HepG2 (cell line): ENCODE data around the gene GPR61. TPM values are rescaled to one million over a fixed set of nuclear protein-coding genes. Genes with fewer than 3 reads are reported as not detected.

Experiments used
- BCL6 ChIP-seq: IDR thresholded peaks from 2 replicates; pipeline ENCODE4 v1.6.1; 2016; ENCODE audit warnings: missing genetic modification reagents, missing compliant biosample characterization
- CBX5 ChIP-seq: sonication (generic); formaldehyde crosslinking; IDR thresholded peaks from 2 replicates; pipeline ENCODE4 v1.4.0; 2020; ENCODE audit warnings: missing genetic modification reagents, borderline replicate concordance
- CENPT ChIP-seq: sonication (generic); formaldehyde crosslinking; IDR thresholded peaks from 2 replicates; pipeline ENCODE4 v1.8.0; 2022; ENCODE audit warnings: low read depth, mild to moderate bottlenecking, moderate library complexity, missing genetic modification reagents
- CHCHD3 ChIP-seq: sonication (generic); formaldehyde crosslinking; IDR thresholded peaks from 2 replicates; pipeline ENCODE4 v1.8.0; 2022; ENCODE audit warnings: mild to moderate bottlenecking, missing genetic modification reagents, moderate library complexity
- ELF4 ChIP-seq: sonication (generic); formaldehyde crosslinking; IDR thresholded peaks from 2 replicates; pipeline ENCODE4 v1.5.0; 2020; ENCODE audit warnings: missing genetic modification reagents, mild to moderate bottlenecking, moderate library complexity, borderline replicate concordance
- FOXA1 ChIP-seq, 2 experiments: fragments of 450-650 bp in 1 of 2; sonication (generic) in 1 of 2; formaldehyde crosslinking in 1 of 2; IDR thresholded peaks; 2 replicates each; pipeline versions ENCODE4 v1.4.0 to v1.6.1; 2016 to 2020; ENCODE audit warnings: missing genetic modification reagents in 1 of 2
- HOXA9 ChIP-seq: sonication (generic); formaldehyde crosslinking; IDR thresholded peaks from 2 replicates; pipeline ENCODE4 v1.8.1; 2022; ENCODE audit warnings: missing genetic modification reagents, mild to moderate bottlenecking, moderate library complexity, borderline replicate concordance
- MTF2 ChIP-seq: sonication (generic); formaldehyde crosslinking; IDR thresholded peaks from 2 replicates; pipeline ENCODE4 v1.5.0; 2020; ENCODE audit warnings: missing genetic modification reagents, borderline replicate concordance
- NCOA2 ChIP-seq: sonication (generic); formaldehyde crosslinking; IDR thresholded peaks from 2 replicates; pipeline ENCODE4 v1.8.0; 2022; ENCODE audit warnings: inconsistent platforms
- NR2F2 ChIP-seq: IDR thresholded peaks from 2 replicates; pipeline ENCODE4 v1.6.1; 2012; ENCODE audit warnings: low read depth, inconsistent platforms, borderline replicate concordance
- PAF1 ChIP-seq: IDR thresholded peaks from 2 replicates; pipeline ENCODE4 v1.6.1; 2016; ENCODE audit warnings: missing genetic modification reagents, missing compliant biosample characterization
- RBM22 ChIP-seq: fragments of 200-400 bp; formaldehyde crosslinking; optimal IDR thresholded peaks from 2 replicates; pipeline ENCODE3; 2017; ENCODE audit warnings: mild to moderate bottlenecking, low read length, moderate library complexity
- RFXAP ChIP-seq: sonication (generic); formaldehyde crosslinking; IDR thresholded peaks from 2 replicates; pipeline ENCODE4 v1.4.0; 2020; ENCODE audit warnings: missing genetic modification reagents, borderline replicate concordance
- SNAI1 ChIP-seq: sonication (generic); formaldehyde crosslinking; IDR thresholded peaks from 2 replicates; pipeline ENCODE4 v1.5.0; 2020; ENCODE audit warnings: mild to moderate bottlenecking, missing genetic modification reagents, borderline replicate concordance
- ZEB1 ChIP-seq: IDR thresholded peaks from 2 replicates; pipeline ENCODE4 v1.6.1; 2012; ENCODE audit warnings: mild to moderate bottlenecking, low read depth, inconsistent platforms; ENCODE audit not compliant: insufficient replicate concordance
- ZFP36L2 ChIP-seq: sonication (generic); formaldehyde crosslinking; IDR thresholded peaks from 2 replicates; pipeline ENCODE4 v1.4.0; 2020; ENCODE audit warnings: missing genetic modification reagents
- ZMYM4 ChIP-seq: sonication (generic); formaldehyde crosslinking; IDR thresholded peaks from 2 replicates; pipeline ENCODE4 v1.8.1; 2023; ENCODE audit warnings: mild to moderate bottlenecking, missing genetic modification reagents
- ZNF230 ChIP-seq: sonication (generic); formaldehyde crosslinking; IDR thresholded peaks from 2 replicates; pipeline ENCODE4 v1.4.0; 2020; ENCODE audit warnings: mild to moderate bottlenecking, missing genetic modification reagents
- ZNF232 ChIP-seq: sonication (generic); formaldehyde crosslinking; IDR thresholded peaks from 2 replicates; pipeline ENCODE4 v1.4.0; 2020; ENCODE audit warnings: missing genetic modification reagents, borderline replicate concordance
- ZNF772 ChIP-seq: sonication (generic); formaldehyde crosslinking; IDR thresholded peaks from 2 replicates; pipeline ENCODE4 v1.5.0; 2020; ENCODE audit warnings: mild to moderate bottlenecking, missing genetic modification reagents
- polyA plus RNA-seq, 8 experiments: library from polyadenylated mRNA; depleted of rRNA in 3 of 8; stranded (reverse) in 7 of 8; unstranded in 1 of 8; fragments of >200 nt; fragmentation: Illumina TruSeq in 4 of 8; extraction: Trizol in 4 of 8; gene quantifications; 2 replicates each; pipeline versions ENCODE4 v1.2.1 to v1.2.3, GENCODE V29; 2011 to 2016; ENCODE audit warnings: low read depth in 4 of 8, missing spikeins in 1 of 8, mixed read lengths in 1 of 8; ENCODE audit not compliant: insufficient read depth in 1 of 8
- total RNA-seq, 5 experiments: library from RNA; depleted of rRNA; stranded (reverse); fragments of >200 nt; fragmentation: Illumina TruSeq; extraction: Trizol; gene quantifications; 2 replicates each; pipeline ENCODE4 v1.2.3, GENCODE V29; 2016; ENCODE audit warnings: low read depth in 1 of 5
- TF ChIP-seq, protein P1 (sequence below): IDR thresholded peaks from 2 replicates; pipeline ENCODE4 v1.6.1; 2016; ENCODE audit warnings: low read depth, missing genetic modification reagents, missing compliant biosample characterization
- TF ChIP-seq, protein P2 (sequence below): sonication (generic); formaldehyde crosslinking; IDR thresholded peaks from 2 replicates; pipeline ENCODE4 v1.5.1; 2020; ENCODE audit warnings: missing genetic modification reagents, mild to moderate bottlenecking, borderline replicate concordance
- TF ChIP-seq, protein P3 (sequence below): sonication (generic); formaldehyde crosslinking; IDR thresholded peaks from 2 replicates; pipeline ENCODE4 v1.4.0; 2020; ENCODE audit warnings: mild to moderate bottlenecking, missing genetic modification reagents

The GPR61 gene
- total and polyA plus RNA-seq, 2 of the 13 experiments (the other 11 are each of a cell fraction or from before 2014, with no cell fraction given), result not detected

DNA sequence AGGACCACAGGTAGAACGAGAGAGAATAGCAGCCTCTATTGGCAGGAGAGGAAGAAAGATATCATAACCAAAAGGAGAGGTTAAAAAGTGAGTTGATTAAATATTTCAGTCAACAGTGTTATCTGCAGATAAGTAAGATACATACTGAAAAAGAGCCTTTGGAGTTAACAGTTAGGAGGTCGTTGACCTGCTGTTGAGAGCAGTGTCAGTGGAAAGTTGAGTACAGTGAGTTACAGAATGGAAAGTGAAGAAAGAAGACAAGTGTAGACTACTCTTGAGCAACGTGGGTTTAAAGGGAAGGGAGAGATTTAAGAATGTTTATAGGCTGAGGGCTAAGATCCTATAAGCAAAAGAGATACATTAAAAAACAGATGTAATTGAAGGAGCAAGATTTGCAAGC lies 49.5 kb downstream of the GPR61 start (continued):
- no peak for TF ChIP-seq ELF4 (CRISPR knock-in tag)
- no peak for TF ChIP-seq SNAI1
- TF ChIP-seq, protein P1, sequence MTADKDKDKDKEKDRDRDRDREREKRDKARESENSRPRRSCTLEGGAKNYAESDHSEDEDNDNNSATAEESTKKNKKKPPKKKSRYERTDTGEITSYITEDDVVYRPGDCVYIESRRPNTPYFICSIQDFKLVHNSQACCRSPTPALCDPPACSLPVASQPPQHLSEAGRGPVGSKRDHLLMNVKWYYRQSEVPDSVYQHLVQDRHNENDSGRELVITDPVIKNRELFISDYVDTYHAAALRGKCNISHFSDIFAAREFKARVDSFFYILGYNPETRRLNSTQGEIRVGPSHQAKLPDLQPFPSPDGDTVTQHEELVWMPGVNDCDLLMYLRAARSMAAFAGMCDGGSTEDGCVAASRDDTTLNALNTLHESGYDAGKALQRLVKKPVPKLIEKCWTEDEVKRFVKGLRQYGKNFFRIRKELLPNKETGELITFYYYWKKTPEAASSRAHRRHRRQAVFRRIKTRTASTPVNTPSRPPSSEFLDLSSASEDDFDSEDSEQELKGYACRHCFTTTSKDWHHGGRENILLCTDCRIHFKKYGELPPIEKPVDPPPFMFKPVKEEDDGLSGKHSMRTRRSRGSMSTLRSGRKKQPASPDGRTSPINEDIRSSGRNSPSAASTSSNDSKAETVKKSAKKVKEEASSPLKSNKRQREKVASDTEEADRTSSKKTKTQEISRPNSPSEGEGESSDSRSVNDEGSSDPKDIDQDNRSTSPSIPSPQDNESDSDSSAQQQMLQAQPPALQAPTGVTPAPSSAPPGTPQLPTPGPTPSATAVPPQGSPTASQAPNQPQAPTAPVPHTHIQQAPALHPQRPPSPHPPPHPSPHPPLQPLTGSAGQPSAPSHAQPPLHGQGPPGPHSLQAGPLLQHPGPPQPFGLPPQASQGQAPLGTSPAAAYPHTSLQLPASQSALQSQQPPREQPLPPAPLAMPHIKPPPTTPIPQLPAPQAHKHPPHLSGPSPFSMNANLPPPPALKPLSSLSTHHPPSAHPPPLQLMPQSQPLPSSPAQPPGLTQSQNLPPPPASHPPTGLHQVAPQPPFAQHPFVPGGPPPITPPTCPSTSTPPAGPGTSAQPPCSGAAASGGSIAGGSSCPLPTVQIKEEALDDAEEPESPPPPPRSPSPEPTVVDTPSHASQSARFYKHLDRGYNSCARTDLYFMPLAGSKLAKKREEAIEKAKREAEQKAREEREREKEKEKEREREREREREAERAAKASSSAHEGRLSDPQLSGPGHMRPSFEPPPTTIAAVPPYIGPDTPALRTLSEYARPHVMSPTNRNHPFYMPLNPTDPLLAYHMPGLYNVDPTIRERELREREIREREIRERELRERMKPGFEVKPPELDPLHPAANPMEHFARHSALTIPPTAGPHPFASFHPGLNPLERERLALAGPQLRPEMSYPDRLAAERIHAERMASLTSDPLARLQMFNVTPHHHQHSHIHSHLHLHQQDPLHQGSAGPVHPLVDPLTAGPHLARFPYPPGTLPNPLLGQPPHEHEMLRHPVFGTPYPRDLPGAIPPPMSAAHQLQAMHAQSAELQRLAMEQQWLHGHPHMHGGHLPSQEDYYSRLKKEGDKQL, result 0 out of 2 replicates have a peak, but pooled peaks have one; percentile 25
- 0 out of 2 replicates have a peak, but pooled peaks have one; percentile 27 for TF ChIP-seq NR2F2
- no peak for TF ChIP-seq RBM22
- TF ChIP-seq CHCHD3 (CRISPR knock-in tag), result no peak
- no peak for TF ChIP-seq CBX5 (CRISPR knock-in tag)
- TF ChIP-seq, protein P2, sequence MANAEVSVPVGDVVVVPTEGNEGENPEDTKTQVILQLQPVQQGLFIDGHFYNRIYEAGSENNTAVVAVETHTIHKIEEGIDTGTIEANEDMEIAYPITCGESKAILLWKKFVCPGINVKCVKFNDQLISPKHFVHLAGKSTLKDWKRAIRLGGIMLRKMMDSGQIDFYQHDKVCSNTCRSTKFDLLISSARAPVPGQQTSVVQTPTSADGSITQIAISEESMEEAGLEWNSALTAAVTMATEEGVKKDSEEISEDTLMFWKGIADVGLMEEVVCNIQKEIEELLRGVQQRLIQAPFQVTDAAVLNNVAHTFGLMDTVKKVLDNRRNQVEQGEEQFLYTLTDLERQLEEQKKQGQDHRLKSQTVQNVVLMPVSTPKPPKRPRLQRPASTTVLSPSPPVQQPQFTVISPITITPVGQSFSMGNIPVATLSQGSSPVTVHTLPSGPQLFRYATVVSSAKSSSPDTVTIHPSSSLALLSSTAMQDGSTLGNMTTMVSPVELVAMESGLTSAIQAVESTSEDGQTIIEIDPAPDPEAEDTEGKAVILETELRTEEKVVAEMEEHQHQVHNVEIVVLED (CRISPR knock-in tag), result no peak
- TF ChIP-seq, protein P3, sequence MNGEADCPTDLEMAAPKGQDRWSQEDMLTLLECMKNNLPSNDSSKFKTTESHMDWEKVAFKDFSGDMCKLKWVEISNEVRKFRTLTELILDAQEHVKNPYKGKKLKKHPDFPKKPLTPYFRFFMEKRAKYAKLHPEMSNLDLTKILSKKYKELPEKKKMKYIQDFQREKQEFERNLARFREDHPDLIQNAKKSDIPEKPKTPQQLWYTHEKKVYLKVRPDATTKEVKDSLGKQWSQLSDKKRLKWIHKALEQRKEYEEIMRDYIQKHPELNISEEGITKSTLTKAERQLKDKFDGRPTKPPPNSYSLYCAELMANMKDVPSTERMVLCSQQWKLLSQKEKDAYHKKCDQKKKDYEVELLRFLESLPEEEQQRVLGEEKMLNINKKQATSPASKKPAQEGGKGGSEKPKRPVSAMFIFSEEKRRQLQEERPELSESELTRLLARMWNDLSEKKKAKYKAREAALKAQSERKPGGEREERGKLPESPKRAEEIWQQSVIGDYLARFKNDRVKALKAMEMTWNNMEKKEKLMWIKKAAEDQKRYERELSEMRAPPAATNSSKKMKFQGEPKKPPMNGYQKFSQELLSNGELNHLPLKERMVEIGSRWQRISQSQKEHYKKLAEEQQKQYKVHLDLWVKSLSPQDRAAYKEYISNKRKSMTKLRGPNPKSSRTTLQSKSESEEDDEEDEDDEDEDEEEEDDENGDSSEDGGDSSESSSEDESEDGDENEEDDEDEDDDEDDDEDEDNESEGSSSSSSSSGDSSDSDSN (CRISPR knock-in tag), result no peak
- no peak for TF ChIP-seq ZNF230
- TF ChIP-seq RFXAP, result no peak
- no peak for TF ChIP-seq ZNF772 (CRISPR knock-in tag)
- no peak for TF ChIP-seq ZMYM4
- no peak for TF ChIP-seq HOXA9 (CRISPR knock-in tag)
- no peak for TF ChIP-seq ZEB1
- TF ChIP-seq MTF2 (CRISPR knock-in tag), result no peak
- TF ChIP-seq NCOA2 (CRISPR knock-in tag), result no peak
- no peak for TF ChIP-seq CENPT
- TF ChIP-seq BCL6 (CRISPR knock-in tag), result 0 out of 2 replicates have a peak, but pooled peaks have one; percentile 20
- no peak for TF ChIP-seq ZFP36L2 (CRISPR knock-in tag)
- TF ChIP-seq FOXA1 (IDR thresholded peaks at IDR 0.05), result no peak
- 0 out of 2 replicates have a peak, but pooled peaks have one; percentile 14 for TF ChIP-seq FOXA1 (CRISPR knock-in tag; IDR thresholded peaks at IDR 0.05)
- no peak for TF ChIP-seq ZNF232
- no peak for TF ChIP-seq PAF1 (CRISPR knock-in tag)
